GM18507 (cell line): ENCODE measurements around the gene CAMTA1.

ENCODE experiments used
- DNase-seq: peaks from one replicate; pipeline ENCODE4 v3.0.0; 2011; ENCODE audit warnings: low read depth; ENCODE audit not compliant: insufficient read length; ENCODE audit errors: extremely low spot score
- FAIRE-seq: peaks from 2 replicates; lab custom pipeline; 2011; peaks lifted over from hg19 to GRCh38; lab: Jason Lieb, UNC

The CAMTA1 gene

GRCh38 chr1:6777813-6778212, 7.4 kb upstream of the CAMTA1 start:
- FAIRE-seq (peak; percentile 66), DNase-seq (no peak)

GRCh38 chr1:6779089-6779805, 6.0 kb upstream of the CAMTA1 start:
- FAIRE-seq (peak; percentile 29), DNase-seq (no peak)

DNA sequence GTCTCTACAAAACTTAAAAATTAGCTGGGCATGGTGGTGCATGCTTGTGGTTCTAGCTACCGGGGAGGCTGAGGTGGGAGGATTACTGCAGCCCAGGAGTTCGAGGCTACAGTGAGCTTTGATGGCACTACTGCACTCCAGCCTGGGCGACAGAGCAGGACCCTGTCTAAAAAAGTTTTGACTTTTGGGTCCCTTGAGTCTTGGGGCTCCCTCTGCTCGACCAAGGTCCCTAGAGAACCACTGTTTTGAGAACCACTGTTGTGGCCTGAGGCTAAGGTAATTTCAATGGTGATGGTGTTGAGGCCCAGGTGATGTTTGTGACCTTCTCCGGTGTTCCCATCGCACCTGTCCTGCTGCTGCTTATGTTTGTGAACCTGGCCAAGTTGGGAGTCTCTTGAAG, 3.1 kb upstream of the CAMTA1 start:
- FAIRE-seq (no peak), DNase-seq (no peak)

DNA sequence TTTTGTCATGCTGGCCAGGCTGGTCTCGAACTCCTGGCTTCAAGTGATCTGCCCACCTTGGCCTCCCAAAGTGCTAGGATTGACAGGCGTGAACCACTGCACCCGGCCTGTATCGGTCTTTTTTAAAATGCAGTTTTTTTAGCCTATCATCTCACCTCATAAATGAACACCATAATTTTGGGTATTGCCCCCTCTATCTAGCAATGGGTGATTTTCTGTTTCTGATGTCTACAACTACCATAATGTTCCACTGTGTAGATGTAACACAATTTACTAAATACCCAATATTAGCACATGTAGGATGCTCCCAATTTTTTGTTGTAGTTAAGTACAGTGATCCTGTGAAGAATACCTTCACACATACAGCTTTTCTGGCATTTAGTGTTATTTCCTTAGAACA, 2.0 kb upstream of the CAMTA1 start:
- DNase-seq: no peak
- FAIRE-seq: no peak

DNA sequence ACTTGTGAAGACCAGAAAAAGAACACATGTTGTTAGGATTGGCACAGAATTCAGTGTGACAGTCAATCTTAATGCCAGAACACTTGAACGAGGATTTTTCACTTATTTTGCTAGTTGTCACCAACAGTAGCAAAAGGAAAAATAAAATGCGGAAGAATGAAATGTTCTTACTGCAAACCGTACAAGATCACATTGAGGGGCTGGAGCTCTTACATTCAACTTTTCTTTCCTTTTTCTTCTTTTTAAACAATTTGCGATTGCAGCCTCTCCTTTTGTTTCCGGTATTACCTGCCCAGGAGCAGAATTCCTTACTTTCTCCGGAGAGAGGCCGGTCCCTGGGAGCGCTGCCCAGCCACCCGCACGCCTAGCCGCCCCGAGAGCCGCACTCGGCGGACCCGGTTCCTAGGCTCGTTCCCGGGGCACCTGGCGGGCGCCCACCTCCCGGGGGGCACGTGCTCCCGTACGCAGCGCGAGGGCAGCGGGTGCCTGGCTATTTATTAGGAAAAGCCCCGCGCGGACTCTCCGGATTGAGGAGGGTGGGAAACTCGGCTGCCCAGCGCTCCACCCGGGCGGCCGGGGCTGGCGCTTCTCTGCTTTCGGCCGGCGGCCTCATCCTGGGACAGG, 1.2 kb upstream of the CAMTA1 start:
- FAIRE-seq (no peak), DNase-seq (no peak)

GRCh38 chr1:6784560-6785317, 515 bp upstream of the CAMTA1 start:
- peak; percentile 100 for FAIRE-seq

DNA sequence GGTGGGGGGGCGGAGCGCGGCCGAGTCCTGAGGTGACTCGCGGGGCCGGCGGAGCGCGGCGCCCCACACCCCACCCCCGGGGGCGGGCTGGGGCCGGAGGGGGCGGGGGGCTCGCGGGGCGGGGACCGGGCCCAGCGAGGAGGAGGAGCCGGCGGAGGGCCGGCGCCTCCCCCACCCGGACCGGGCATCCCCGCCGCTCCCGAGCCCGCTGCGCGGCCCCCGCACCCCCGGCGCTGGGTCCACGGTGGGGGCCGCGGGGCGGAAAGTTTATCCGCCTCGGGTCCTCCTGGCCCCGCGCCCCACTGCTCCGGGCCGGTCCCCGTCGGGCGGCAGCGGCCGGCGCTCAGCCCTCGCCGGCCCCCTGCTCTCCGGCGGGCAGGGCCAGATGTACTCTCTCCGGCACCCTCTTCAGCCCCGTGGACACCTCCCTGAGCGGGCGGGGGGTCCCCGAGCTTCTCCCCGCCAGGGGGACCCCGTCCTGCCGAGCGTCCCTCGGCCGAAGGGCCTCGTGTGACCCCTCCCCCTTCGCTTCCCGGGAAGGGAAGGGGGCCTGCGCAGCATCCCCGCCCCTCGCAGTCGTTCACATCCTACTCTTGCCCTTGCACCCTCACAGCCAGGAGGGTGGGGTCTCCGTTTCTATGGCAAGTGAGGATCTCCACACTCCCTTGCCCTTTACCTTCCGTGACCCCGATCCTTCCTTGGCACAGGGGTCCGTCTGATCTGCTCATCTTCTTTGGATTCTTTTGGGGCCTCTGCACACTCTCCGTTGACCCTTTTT, 663 bp downstream of the CAMTA1 start:
- FAIRE-seq: no peak
- DNase-seq: no peak

More at GRCh38 chr1:6784560-6785317, 515 bp upstream of the CAMTA1 start:
- DNase-seq: peak; percentile 62

DNA sequence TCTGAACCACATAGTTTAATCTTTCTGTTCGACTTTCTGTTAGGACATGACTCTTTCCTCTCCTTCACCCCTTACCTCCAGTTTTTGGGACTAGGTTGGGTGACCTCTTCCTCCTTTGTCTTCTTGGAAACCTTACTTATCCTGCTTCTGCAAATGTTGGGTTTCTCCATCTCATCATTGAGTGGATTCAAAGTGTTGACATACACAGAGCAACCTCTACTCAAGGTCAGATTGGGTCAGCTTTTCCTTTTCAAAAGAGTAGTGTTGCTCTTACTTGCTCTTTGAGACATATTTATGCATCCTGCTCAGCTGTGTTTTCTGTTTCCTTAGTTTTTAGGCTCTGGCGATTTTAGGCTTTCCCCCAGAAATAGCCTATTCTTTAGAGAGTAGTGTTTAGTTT, 3.7 kb downstream of the CAMTA1 start:
- DNase-seq (no peak), FAIRE-seq (no peak)

DNA sequence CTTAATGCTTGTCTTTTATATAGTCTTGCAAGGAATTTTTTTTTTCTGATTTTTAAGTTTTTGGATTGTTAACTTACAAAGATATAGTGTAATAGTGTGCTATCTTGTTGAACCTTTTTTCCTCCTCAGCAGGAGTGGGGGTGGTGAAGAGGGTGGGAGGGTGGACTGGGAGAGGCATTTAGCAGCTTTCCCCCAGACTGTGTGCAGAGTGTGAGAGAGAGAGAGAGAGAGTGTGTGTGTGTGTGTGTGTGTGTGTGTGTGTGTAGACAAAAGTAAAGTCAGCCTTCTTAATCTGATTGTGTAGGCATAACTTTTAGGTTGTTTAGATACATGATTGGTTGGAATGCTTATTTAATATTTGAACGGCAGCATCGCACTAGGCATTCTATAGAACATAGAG, 4.9 kb downstream of the CAMTA1 start:
- FAIRE-seq (no peak), DNase-seq (no peak)

- FAIRE-seq (peak; percentile 56), DNase-seq (no peak)
Observed at GRCh38 chr1:6794164-6794563, 8.9 kb downstream of the CAMTA1 start.

GRCh38 chr1:6795203-6795602, 9.9 kb downstream of the CAMTA1 start:
- FAIRE-seq (no peak), DNase-seq (no peak)

GRCh38 chr1:6795661-6796060, 10.4 kb downstream of the CAMTA1 start:
- FAIRE-seq: no peak
- no peak for DNase-seq

GRCh38 chr1:6796095-6796494, 10.8 kb downstream of the CAMTA1 start:
- DNase-seq (no peak), FAIRE-seq (no peak)

DNA sequence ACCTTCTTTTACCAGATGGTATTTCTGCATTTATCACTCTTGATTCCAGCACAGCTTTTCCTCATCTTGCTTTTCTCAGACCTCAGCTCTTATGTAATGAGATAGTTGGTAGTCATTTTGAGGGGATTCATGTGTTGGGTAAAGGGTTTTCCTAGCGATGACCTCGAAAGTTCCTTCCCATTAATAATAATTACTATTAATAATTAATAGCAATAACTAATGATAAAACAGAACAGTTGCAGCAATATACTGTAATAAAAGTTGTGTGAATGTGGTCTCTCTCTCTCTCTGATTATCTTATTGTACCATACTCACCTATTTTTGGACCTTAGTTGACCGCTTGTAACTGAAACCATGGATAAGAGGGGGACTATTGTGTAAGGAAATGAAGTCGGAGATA, 14.2 kb downstream of the CAMTA1 start:
- FAIRE-seq: no peak

DNA sequence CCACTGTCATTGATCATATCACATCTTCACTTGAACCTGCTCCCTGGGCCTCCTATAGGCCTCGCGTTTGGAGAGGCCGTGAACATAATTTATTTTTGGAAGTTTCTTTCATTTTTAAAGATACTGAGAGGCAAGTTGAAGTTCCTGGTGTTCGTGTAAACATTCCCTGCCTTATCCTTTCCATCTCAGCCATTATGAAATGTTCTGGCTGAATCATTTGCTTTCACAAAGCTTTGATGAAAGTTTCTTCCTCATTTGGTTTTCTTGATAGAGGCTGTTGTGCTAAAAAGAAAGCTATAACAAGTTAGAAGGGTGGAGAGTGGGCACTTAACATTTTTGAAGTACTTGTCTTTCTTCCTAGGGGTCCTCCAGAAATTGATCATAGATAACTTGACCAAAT, 15.5 kb downstream of the CAMTA1 start:
- FAIRE-seq (no peak), DNase-seq (no peak)

More for the DNA sequence above, 14.2 kb downstream of the CAMTA1 start:
- DNase-seq: no peak

DNA sequence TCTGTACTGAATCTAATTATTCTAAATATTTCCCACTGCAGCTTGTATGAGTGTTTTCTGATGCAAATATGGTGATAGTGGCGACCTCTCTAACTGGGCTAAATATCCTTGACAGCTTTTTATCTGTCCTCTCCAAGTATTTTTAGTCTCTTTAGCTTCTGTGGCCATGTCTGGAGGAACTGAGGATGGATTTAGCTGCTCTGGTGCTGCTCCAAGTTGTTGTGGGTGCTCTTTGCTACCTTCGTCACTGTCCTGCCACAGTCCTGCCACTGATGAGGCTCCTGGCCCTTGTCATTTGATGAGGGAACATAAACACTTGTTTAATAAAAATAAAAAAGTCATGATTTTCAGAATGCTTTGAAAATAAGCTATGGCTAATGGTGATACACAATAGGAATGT, 15.9 kb downstream of the CAMTA1 start:
- DNase-seq: no peak
- no peak for FAIRE-seq

- no peak for FAIRE-seq
- DNase-seq: no peak
Observed at GRCh38 chr1:6801966-6802365, 16.7 kb downstream of the CAMTA1 start.

GRCh38 chr1:6802454-6802853, 17.2 kb downstream of the CAMTA1 start:
- FAIRE-seq (no peak), DNase-seq (no peak)

DNA sequence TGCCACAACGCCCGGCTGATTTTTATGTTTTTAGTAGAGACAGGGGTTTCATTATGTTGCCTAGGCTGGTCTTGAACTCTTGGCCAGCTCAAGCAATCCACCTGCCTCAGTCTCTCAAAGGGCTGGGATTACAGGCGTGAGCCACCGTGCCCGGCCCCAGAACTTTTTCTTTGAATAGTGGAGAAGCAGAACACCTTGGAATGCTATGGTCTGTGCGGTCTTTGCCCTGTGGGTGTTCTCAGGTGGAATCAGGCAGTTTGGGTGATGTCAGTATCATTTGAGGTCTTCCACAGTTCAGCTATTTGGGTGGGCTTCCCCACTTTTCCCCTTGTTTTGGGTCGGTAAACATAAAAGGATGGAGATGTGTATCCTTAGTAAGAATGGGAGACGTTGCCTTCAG, 17.6 kb downstream of the CAMTA1 start:
- DNase-seq (no peak), FAIRE-seq (no peak)

DNA sequence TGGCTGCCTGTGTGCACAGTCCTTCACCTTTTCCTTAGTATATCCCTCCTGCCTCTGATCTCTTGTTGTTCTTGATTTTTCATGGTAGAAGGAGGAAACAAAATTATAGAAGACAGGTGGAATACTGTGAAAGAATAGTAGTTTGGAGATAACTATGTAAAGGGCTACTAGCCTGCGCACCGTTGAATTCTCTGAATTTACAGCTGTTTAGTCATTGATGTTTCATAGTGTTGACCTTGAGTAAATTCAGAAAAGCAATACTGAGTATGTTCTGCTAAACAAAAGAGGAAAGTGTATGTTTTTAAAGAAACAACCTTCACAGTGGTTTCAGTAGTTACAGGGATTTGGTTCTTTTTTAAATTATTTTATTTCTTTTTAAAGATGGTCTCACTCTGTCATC, 18.1 kb downstream of the CAMTA1 start:
- no peak for FAIRE-seq

More for the DNA sequence above, 18.1 kb downstream of the CAMTA1 start:
- no peak for DNase-seq
